ENCODE measurements around the gene CCDC137.

GRCh38 chr17:81695801-81696200, 29.3 kb downstream of the CCDC137 start:
- TF ChIP-seq CTCF (conservative IDR thresholded peaks at IDR 0.05; ENCODE audit: low read depth, low read length) (no peak), EZH2phosphoT487 (IDR thresholded peaks at IDR 0.05; ENCODE audit: borderline replicate concordance, low read length) (no peak), EZH2 (IDR thresholded peaks at IDR 0.05; ENCODE audit: low read length, unreplicated experiment) (no peak)
